Erythroblast (primary cell): ENCODE measurements around the gene CCDC171.

Experiments used
- GATA1 ChIP-seq: IDR thresholded peaks from 2 replicates; pipeline ENCODE4 v1.6.1; 2011; ENCODE audit warnings: low read depth, mild to moderate bottlenecking, control low read depth, low read length, moderate library complexity
- POLR2A ChIP-seq: IDR thresholded peaks from 2 replicates; pipeline ENCODE4 v1.6.1; 2011; ENCODE audit warnings: mild to moderate bottlenecking, low read length

DNA sequence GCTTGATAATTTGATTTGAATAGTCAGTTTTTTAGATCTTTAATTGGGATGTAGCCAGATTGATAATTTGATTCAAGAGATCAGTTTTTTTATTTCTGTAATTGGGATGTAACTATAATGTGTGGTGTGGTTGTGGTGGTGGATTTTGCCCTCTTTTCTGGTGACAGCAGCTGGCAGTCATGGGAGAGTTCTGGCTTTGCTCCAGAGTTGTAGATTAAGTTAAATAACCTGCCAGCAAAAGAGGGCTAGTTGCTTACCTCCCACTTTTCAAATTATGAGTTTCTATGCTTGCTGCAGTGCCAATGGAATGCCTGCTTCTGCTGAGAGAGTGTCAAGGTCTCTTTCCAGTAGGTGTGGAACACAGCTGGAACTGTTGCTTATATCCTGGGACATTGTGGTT, 315.1 kb downstream of the CCDC171 start:
- TF ChIP-seq POLR2A (no peak), GATA1 (no peak)
